Stimulated activated CD4-positive, alpha-beta T cell treated with anti-CD3 and anti-CD28 coated beads, Interleukin-4, amount 100 ng/mL, for 24 hours (primary cell): ENCODE results near the gene TMEM14C.
A peak's percentile ranks its signal among the peaks of the same experiment; 100 is the strongest.
"Not testable (repeated sequence)": the region's sequence is repeated elsewhere in the genome, so short reads cannot be mapped to it uniquely, and the experiment has no call there.

Source experiments
- DNase-seq: peaks from one replicate; pipeline ENCODE4 v3.0.0-alpha.2; 2020

Gene TMEM14C

GRCh38 chr6:10721850-10722569 is 860 bp upstream of the TMEM14C start:
- DNase-seq, result no peak

- no peak for DNase-seq
Measured at GRCh38 chr6:10722570-10722819, 375 bp upstream of the TMEM14C start.

GRCh38 chr6:10723567-10723881 is 654 bp downstream of the TMEM14C start:
- DNase-seq, result no peak

GRCh38 chr6:10725044-10725443 is 2.2 kb downstream of the TMEM14C start:
- DNase-seq, result no peak

GRCh38 chr6:10725716-10726115 is 2.8 kb downstream of the TMEM14C start:
- DNase-seq, result no peak

- no peak for DNase-seq
Measured at GRCh38 chr6:10730254-10730653, 7.4 kb downstream of the TMEM14C start.

GRCh38 chr6:10733151-10733715 is 10.4 kb downstream of the TMEM14C start:
- DNase-seq, result no peak

GRCh38 chr6:10733863-10734262 is 11.0 kb downstream of the TMEM14C start:
- no peak for DNase-seq

- no peak for DNase-seq
Measured at GRCh38 chr6:10736731-10737130, 13.9 kb downstream of the TMEM14C start.

- DNase-seq, result no peak
Measured at GRCh38 chr6:10740061-10740460, 17.2 kb downstream of the TMEM14C start.

- DNase-seq, result not testable (repeated sequence)
Measured at GRCh38 chr6:10741643-10742042, 18.8 kb downstream of the TMEM14C start.

- no peak for DNase-seq
Measured at GRCh38 chr6:10742251-10742650, 19.4 kb downstream of the TMEM14C start.

GRCh38 chr6:10743515-10743914 is 20.6 kb downstream of the TMEM14C start:
- DNase-seq, result no peak

- DNase-seq, result no peak
Measured at GRCh38 chr6:10745116-10745515, 22.2 kb downstream of the TMEM14C start.

- DNase-seq, result no peak
Measured at GRCh38 chr6:10746915-10747250, 24.0 kb downstream of the TMEM14C start.

GRCh38 chr6:10747251-10747972 is 24.5 kb downstream of the TMEM14C start, which contains the start of gene TMEM14B:
TMEM14B (plus strand) TSS chr6:10747805; CDS start chr6:10749246, 1,441 bp downstream.
- peak; percentile 100 for DNase-seq

- DNase-seq, result no peak
Measured at GRCh38 chr6:10749734-10750133, 26.9 kb downstream of the TMEM14C start.

GRCh38 chr6:10750568-10750967 is 27.7 kb downstream of the TMEM14C start:
- not testable (repeated sequence) for DNase-seq

- DNase-seq, result not testable (repeated sequence)
Measured at GRCh38 chr6:10751757-10752156, 28.9 kb downstream of the TMEM14C start.

- no peak for DNase-seq
Measured at GRCh38 chr6:10756085-10756484, 33.2 kb downstream of the TMEM14C start.

- DNase-seq, result no peak
Measured at GRCh38 chr6:10759312-10759839, 36.5 kb downstream of the TMEM14C start.

- no peak for DNase-seq
Measured at GRCh38 chr6:10759884-10760329, 37.0 kb downstream of the TMEM14C start.

GRCh38 chr6:10763006-10763405 is 40.1 kb downstream of the TMEM14C start:
- DNase-seq, result no peak

- no peak for DNase-seq
Measured at GRCh38 chr6:10769419-10769818, 46.5 kb downstream of the TMEM14C start.
